SK-N-SH (cell line): ENCODE data around the gene TRPC4AP.

Experiments used
- CHD2 ChIP-seq: fragments of 150-350 bp; IDR thresholded peaks from 2 replicates; pipeline ENCODE4 v1.6.1; 2018; ENCODE audit warnings: low read length; ENCODE audit not compliant: partially characterized antibody
- EZH2phosphoT487 ChIP-seq: fragments of 200-600 bp; sonication (generic); IDR thresholded peaks from 2 replicates; pipeline ENCODE4 v1.6.1; 2017; ENCODE audit warnings: low read depth, mixed run types, mild to moderate bottlenecking, antibody characterized with exemption, moderate library complexity, borderline replicate concordance
- GATA2 ChIP-seq: sonication (generic); formaldehyde crosslinking; IDR thresholded peaks from 2 replicates; pipeline ENCODE4 v1.5.0; 2020; ENCODE audit warnings: mild to moderate bottlenecking, missing genetic modification reagents
- MEF2A ChIP-seq: IDR thresholded peaks from 2 replicates; pipeline ENCODE4 v1.4.0; 2012; ENCODE audit warnings: low read depth, borderline replicate concordance
- MXI1 ChIP-seq: IDR thresholded peaks from 2 replicates; pipeline ENCODE4 v1.6.1; 2012; ENCODE audit warnings: mild to moderate bottlenecking, low read depth, low read length, improper control_type of control experiment
- POLR2AphosphoS5 ChIP-seq: IDR thresholded peaks from 2 replicates; pipeline ENCODE4 v1.6.1; 2012; ENCODE audit warnings: low read depth, low read length
- TAF1 ChIP-seq: IDR thresholded peaks from 2 replicates; pipeline ENCODE4 v1.6.1; 2012; ENCODE audit warnings: low read depth, mild to moderate bottlenecking, low read length, moderate library complexity, borderline replicate concordance
- TF ChIP-seq, protein P1 (sequence below): fragments of 200-600 bp; sonication (generic); IDR thresholded peaks from 2 replicates; pipeline ENCODE4 v1.6.1; 2017; ENCODE audit warnings: antibody characterized with exemption, mild to moderate bottlenecking, moderate library complexity

DNA sequence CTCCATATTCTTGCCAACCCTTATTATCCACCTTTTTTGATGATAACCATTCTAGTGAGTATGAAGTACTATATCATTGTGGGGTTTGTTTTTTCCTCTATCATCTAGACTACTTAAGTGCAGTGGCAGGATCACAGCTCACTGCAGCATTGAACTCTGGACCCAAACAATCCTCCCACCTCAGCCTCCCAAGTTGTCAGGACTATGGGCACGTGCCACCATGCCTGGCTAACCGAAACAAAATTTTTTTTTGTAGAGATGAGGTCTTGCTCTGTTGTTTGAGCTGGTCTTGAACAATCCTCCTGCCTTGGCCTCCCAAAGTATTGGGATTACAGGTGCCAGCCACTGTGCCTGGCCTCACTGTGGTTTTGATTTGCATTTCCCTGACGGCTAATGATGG is 67.5 kb downstream of the TRPC4AP start:
- TF ChIP-seq MEF2A (no peak), GATA2 (CRISPR knock-in tag) (no peak), TAF1 (no peak), MXI1 (no peak), EZH2phosphoT487 (no peak), POLR2AphosphoS5 (no peak), CHD2 (no peak)
- TF ChIP-seq, protein P1, sequence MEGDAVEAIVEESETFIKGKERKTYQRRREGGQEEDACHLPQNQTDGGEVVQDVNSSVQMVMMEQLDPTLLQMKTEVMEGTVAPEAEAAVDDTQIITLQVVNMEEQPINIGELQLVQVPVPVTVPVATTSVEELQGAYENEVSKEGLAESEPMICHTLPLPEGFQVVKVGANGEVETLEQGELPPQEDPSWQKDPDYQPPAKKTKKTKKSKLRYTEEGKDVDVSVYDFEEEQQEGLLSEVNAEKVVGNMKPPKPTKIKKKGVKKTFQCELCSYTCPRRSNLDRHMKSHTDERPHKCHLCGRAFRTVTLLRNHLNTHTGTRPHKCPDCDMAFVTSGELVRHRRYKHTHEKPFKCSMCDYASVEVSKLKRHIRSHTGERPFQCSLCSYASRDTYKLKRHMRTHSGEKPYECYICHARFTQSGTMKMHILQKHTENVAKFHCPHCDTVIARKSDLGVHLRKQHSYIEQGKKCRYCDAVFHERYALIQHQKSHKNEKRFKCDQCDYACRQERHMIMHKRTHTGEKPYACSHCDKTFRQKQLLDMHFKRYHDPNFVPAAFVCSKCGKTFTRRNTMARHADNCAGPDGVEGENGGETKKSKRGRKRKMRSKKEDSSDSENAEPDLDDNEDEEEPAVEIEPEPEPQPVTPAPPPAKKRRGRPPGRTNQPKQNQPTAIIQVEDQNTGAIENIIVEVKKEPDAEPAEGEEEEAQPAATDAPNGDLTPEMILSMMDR = no peak
